Natural killer cell (primary cell): ENCODE measurements around the gene MSI2. TPM values are rescaled to one million over a fixed set of nuclear protein-coding genes. Genes with fewer than 3 reads are reported as not detected.

ENCODE experiments used
- ATAC-seq, 3 donors: fragments of 150-1000 bp in 2 of 3; fragments of 200-7000 bp in 1 of 3; cut with Tn5 transposase; 1 replicate in 1 of 3; 2 replicates in 2 of 3; pipeline ENCODE4 v1.10.0; 2021; ENCODE audit warnings: mild to moderate bottlenecking in 2 of 3, moderate library complexity in 2 of 3
- DNase-seq, 2 donors: peaks; one replicate each; pipeline versions ENCODE4 v3.0.0 to v3.0.0-alpha.2; 2013 to 2021; ENCODE audit warnings: mixed read lengths in 1 of 2
- H3K27ac ChIP-seq: one replicate; pipeline ENCODE4 v1.5.1; 2013; ENCODE audit warnings: mild to moderate bottlenecking, low read length
- H3K27me3 ChIP-seq: one replicate; pipeline ENCODE4 v1.6.1; 2013; ENCODE audit warnings: low read length; ENCODE audit not compliant: control insufficient read depth, insufficient read depth
- H3K36me3 ChIP-seq: one replicate; pipeline ENCODE4 v1.6.1; 2013; ENCODE audit warnings: low read length; ENCODE audit not compliant: control insufficient read depth, insufficient read depth
- H3K4me1 ChIP-seq: one replicate; pipeline ENCODE4 v1.6.1; 2013; ENCODE audit warnings: low read length; ENCODE audit not compliant: control insufficient read depth, insufficient read depth
- H3K4me3 ChIP-seq: one replicate; pipeline ENCODE4 v1.5.1; 2013; ENCODE audit warnings: low read length
- H3K9me3 ChIP-seq: one replicate; pipeline ENCODE4 v1.6.1; 2013; ENCODE audit warnings: low read length; ENCODE audit not compliant: control insufficient read depth, insufficient read depth
- H3K27ac Mint-ChIP-seq, 2 donors: one replicate each; pipeline ENCODE4 v1.8.0; 2022; ENCODE audit warnings: mild to moderate bottlenecking in 2 of 2, mixed read lengths in 2 of 2, moderate library complexity in 1 of 2
- H3K27me3 Mint-ChIP-seq, 2 donors: one replicate each; pipeline ENCODE4 v1.8.0; 2022; ENCODE audit warnings: low read depth in 2 of 2, mixed read lengths in 2 of 2
- H3K36me3 Mint-ChIP-seq: one replicate; pipeline ENCODE4 v1.8.0; 2022; ENCODE audit warnings: mixed read lengths
- H3K4me1 Mint-ChIP-seq, 2 donors: one replicate each; pipeline ENCODE4 v1.8.0; 2022; ENCODE audit warnings: mixed read lengths in 2 of 2
- H3K4me3 Mint-ChIP-seq: one replicate; pipeline ENCODE4 v1.8.0; 2022; ENCODE audit warnings: mild to moderate bottlenecking, moderate library complexity, mixed read lengths
- H3K9me3 Mint-ChIP-seq, 2 donors: one replicate each; pipeline ENCODE4 v1.8.0; 2022; ENCODE audit warnings: mixed read lengths in 2 of 2
- WGBS: methylation state at CpG from one replicate; pipeline ENCODE4 v1.1.7; 2013; ENCODE audit warnings: missing lambda C conversion rate; ENCODE audit not compliant: insufficient coverage; 5-methylcytosine and 5-hydroxymethylcytosine counted together
- intact Hi-C: fragments of 100-400 bp; cut with micrococcal nuclease; formaldehyde crosslinking; loops from one replicate; pipeline ENCODE4 v1.14.2; 2022
- total RNA-seq, 4 donors: library from RNA; stranded (reverse); fragments of 120-200 nt in 1 of 4; gene quantifications; one replicate each; pipeline versions ENCODE4 v1.2.3 to v1.2.4, GENCODE V29; 2013 to 2022
- TF ChIP-seq, protein P1 (sequence below): fragments of 200-600 bp; IDR thresholded peaks from one replicate; pipeline ENCODE4 v1.8.0; 2022; ENCODE audit warnings: antibody characterized with exemption

Gene MSI2
- total RNA-seq, 3 donors from 2014 or later (not counting 1 experiment from before 2014, with no cell fraction given) = 95.5 to 145 (median 96.8) TPM

GRCh38 chr17:57649731-57650484 lies 393.6 kb downstream of the MSI2 start:
- Mint-ChIP-seq H3K27ac (no peak overlapping the region), H3K9me3 (no peaks in the 10 kb centered on the region), H3K4me3 (no peak overlapping the region), H3K4me1 (peaks cover 16 to 24% of the 10 kb centered on the region in 2 donors), H3K36me3 (no peaks in the 10 kb centered on the region), H3K27me3 (no peaks in the 10 kb centered on the region)
- Histone ChIP-seq H3K27me3 (no peaks in the 10 kb centered on the region), H3K4me1 (peaks cover 29% of the 10 kb centered on the region), H3K9me3 (no peaks in the 10 kb centered on the region), H3K36me3 (no peaks in the 10 kb centered on the region), H3K27ac (no peak overlapping the region), H3K4me3 (no peak overlapping the region)
- DNase-seq (no peak), ATAC-seq (no peak)
- WGBS = 100% methylated on average over 4 of the region's 8 CpGs
- TF ChIP-seq, protein P1, sequence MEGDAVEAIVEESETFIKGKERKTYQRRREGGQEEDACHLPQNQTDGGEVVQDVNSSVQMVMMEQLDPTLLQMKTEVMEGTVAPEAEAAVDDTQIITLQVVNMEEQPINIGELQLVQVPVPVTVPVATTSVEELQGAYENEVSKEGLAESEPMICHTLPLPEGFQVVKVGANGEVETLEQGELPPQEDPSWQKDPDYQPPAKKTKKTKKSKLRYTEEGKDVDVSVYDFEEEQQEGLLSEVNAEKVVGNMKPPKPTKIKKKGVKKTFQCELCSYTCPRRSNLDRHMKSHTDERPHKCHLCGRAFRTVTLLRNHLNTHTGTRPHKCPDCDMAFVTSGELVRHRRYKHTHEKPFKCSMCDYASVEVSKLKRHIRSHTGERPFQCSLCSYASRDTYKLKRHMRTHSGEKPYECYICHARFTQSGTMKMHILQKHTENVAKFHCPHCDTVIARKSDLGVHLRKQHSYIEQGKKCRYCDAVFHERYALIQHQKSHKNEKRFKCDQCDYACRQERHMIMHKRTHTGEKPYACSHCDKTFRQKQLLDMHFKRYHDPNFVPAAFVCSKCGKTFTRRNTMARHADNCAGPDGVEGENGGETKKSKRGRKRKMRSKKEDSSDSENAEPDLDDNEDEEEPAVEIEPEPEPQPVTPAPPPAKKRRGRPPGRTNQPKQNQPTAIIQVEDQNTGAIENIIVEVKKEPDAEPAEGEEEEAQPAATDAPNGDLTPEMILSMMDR = no peak
- intact Hi-C loops = no loop called here

GRCh38 chr17:57650548-57650947 lies 394.2 kb downstream of the MSI2 start:
- no peak overlapping the region for H3K27ac Mint-ChIP-seq
- no peaks in the 10 kb centered on the region for H3K27me3 ChIP-seq
- ATAC-seq (no peak), DNase-seq (no peak)
- TF ChIP-seq, protein P1 = no peak
- H3K27me3 Mint-ChIP-seq = no peaks in the 10 kb centered on the region
- H3K4me3 ChIP-seq = no peak overlapping the region
- no peak overlapping the region for H3K27ac ChIP-seq
- peaks cover 17 to 26% of the 10 kb centered on the region in 2 donors for H3K4me1 Mint-ChIP-seq
- no peak overlapping the region for H3K4me3 Mint-ChIP-seq
- WGBS = 94% methylated on average over 3 of the region's 4 CpGs
- H3K9me3 Mint-ChIP-seq = no peaks in the 10 kb centered on the region
- peaks cover 26% of the 10 kb centered on the region for H3K4me1 ChIP-seq
- no peaks in the 10 kb centered on the region for H3K36me3 ChIP-seq
- intact Hi-C loops = no loop called here
- no peaks in the 10 kb centered on the region for H3K9me3 ChIP-seq
- H3K36me3 Mint-ChIP-seq = no peaks in the 10 kb centered on the region

DNA sequence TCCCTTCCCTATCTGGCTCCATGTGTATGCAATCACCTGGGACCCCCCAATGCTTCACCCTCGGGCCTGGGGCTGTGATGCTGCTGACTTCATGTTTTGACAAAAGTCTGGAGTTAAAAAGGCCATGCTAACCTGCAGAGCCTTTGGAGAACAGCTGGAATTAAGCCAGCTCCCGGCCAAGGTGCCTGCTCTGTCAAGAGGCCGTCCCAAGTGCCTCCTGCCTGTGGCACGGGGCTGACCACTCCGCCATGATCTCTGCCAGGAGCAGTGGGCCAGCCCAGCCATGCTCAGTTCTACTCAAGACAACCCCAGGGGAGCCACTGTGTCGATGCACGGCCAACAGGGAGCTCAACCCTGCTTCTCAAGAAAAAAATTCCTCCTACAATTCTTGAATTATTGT lies 395.1 kb downstream of the MSI2 start:
- Mint-ChIP-seq H3K27me3 (no peaks in the 10 kb centered on the region), H3K36me3 (no peaks in the 10 kb centered on the region), H3K27ac (no peak overlapping the region), H3K4me3 (no peak overlapping the region), H3K4me1 (peaks cover 11 to 18% of the 10 kb centered on the region in 2 donors), H3K9me3 (no peaks in the 10 kb centered on the region)
- peaks cover 19% of the 10 kb centered on the region for H3K4me1 ChIP-seq
- no peaks in the 10 kb centered on the region for H3K9me3 ChIP-seq
- H3K36me3 ChIP-seq = no peaks in the 10 kb centered on the region
- no peak overlapping the region for H3K27ac ChIP-seq
- intact Hi-C loops = no loop called here
- TF ChIP-seq, protein P1 = no peak
- 93% methylated on average over 5 of the region's 7 CpGs for WGBS
- DNase-seq = no peak
- no peak overlapping the region for H3K4me3 ChIP-seq
- ATAC-seq = no peak
- H3K27me3 ChIP-seq = no peaks in the 10 kb centered on the region

GRCh38 chr17:57651996-57652395 lies 395.7 kb downstream of the MSI2 start:
- no peak overlapping the region for H3K4me3 ChIP-seq
- Mint-ChIP-seq H3K36me3 (no peaks in the 10 kb centered on the region), H3K4me1 (peaks cover 11 to 19% of the 10 kb centered on the region in 2 donors), H3K27me3 (no peaks in the 10 kb centered on the region), H3K27ac (no peak overlapping the region), H3K4me3 (no peak overlapping the region), H3K9me3 (no peaks in the 10 kb centered on the region)
- intact Hi-C loops = no loop called here
- H3K27me3 ChIP-seq = no peaks in the 10 kb centered on the region
- ATAC-seq = no peak
- TF ChIP-seq, protein P1 = no peak
- no peak overlapping the region for H3K27ac ChIP-seq
- no peak for DNase-seq
- H3K9me3 ChIP-seq = no peaks in the 10 kb centered on the region
- H3K4me1 ChIP-seq = peaks cover 15% of the 10 kb centered on the region
- no peaks in the 10 kb centered on the region for H3K36me3 ChIP-seq
- 97% methylated on average over 13 of the region's 13 CpGs for WGBS
